Islet of Langerhans (tissue), 1 donor: ENCODE data around the gene NMRAL1.

Source experiments
- FAIRE-seq: peaks from one replicate; lab custom pipeline; 2011; peaks lifted over from hg19 to GRCh38; lab: Jason Lieb, UNC

The NMRAL1 gene

DNA sequence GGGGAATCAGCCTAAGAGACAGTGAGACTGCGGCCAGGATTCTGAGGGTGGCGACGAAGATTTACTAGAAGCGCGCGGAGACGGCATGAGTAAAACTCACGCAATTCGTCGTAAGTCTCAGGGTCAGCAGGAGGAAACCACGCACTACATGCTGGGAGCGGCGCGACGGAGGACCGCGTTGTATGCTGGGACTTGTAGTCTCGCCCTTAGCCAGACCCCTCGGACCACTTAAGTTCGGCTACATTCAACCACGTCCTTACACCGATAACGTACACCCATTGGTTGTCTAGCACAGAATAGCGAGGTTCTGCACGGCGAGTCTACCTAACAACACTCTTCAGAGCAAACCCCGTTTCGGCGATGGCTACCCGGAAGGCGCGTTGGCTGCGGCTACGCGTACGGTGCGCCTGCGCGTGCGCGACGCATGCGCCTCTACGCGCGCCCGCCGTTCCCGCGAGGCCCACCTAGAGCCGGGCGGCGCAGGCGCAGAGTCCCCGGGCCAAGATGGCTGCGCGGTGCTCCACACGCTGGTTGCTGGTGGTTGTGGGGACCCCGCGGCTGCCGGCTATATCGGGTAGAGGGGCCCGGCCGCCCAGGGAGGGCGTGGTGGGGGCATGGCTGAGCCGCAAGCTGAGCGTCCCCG, 48.9 kb downstream of the NMRAL1 start, which contains the start of gene DNAJA3:
TSS of gene DNAJA3 (plus strand) at position 491 of the 643 bp plus-strand sequence. CDS start at position 505, 14 bp downstream.
- peak; percentile 66 for FAIRE-seq

DNA sequence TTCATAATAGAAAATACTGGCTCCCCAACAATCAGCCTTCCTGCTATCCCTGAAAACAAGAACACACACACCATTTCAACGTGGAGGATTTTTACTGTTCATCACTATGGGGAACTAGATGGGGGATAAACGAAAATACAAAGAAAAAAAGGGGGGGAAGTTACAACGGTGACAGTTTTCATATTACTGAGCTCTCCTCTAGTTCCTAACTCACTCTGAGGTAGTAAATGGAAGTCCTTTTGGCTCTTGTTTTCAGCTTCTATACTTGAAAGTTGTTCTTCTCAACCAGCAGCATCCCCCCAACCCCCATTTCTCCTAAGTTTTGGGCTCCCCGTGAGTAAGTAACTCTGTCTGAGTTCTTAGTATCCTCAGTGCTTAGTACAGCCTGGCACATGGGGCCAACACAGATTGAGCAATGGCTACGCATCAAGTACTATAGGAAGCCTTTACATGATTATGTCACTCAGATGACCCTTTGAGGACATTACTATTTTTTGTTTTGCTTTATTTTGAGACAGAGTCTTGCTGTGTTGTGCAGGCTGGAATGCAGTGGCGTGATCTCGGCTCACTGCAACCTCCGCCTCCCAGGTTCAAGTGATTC, 53.8 kb downstream of the NMRAL1 start:
- no peak for FAIRE-seq

DNA sequence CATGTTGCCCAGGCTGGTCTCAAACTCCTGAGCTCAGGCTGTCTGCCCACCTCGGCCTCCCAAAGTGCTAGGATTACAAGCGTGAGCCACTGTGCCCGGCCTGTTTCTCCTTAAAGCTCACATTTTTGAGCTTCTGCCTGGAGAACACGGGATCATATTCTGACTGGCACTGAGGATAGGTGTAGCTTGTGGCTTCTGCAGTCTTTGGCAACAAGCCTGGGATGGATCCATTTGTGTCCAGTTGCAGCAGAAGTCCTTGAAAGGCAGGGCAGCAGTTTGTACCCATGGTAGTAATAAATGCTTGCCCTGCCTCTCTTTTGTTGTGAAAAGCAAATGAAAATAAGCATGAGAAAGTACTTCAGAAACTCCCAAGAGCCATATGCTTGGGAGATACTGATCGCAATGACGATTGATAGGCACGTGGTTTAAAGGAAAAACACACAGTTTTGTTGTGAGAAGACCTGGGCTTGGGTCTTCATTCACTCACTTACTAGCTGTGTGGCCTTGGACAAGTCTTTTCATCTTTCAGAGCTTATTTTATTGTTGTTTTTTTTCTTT, 54.9 kb downstream of the NMRAL1 start:
- no peak for FAIRE-seq

DNA sequence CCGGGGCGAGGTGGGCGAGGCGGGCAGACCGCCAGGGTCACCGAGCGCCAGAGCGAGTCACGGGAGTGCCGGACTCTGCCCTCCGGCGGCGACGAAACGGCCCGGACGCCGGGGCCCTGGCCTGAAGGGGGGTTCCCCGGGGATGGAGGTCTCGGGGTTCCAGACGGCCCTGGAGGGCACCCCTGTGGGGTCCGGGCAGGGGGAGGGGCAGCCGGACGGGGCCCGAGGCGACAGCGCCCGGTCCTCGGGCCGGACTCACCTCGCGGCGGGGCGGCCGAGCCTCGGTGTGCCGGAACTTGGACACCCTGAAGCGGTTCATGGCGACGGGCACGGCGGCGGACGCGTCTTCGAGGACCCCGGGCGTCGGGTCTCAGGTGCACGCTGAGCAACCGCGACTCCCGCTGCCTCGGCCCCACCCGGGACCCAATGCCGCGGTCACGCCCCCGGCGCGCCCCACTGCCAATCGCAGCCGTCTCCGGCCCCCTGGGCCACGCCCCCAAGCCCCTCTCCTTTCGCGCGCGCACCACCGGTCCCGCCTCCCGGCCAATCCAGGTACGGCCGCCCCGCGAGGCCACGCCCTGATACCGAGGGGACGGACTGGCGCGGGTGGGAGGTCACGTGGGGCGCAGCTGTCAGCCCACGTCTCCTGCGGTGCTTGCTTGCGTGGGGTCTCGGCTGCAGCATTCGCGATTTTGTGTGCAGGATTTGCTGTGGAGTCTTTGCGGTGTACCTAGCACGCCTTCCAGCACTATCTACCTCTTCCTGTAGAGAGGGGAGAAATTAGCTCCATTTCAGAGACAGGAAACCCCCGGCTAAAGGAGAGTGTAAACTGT, 58.0 kb downstream of the NMRAL1 start, which contains the start of gene CORO7:
TSS of gene CORO7 (minus strand) at position 397 of the 833 bp plus-strand sequence. CDS start at position 319, 78 bp downstream.
- FAIRE-seq: no peak

DNA sequence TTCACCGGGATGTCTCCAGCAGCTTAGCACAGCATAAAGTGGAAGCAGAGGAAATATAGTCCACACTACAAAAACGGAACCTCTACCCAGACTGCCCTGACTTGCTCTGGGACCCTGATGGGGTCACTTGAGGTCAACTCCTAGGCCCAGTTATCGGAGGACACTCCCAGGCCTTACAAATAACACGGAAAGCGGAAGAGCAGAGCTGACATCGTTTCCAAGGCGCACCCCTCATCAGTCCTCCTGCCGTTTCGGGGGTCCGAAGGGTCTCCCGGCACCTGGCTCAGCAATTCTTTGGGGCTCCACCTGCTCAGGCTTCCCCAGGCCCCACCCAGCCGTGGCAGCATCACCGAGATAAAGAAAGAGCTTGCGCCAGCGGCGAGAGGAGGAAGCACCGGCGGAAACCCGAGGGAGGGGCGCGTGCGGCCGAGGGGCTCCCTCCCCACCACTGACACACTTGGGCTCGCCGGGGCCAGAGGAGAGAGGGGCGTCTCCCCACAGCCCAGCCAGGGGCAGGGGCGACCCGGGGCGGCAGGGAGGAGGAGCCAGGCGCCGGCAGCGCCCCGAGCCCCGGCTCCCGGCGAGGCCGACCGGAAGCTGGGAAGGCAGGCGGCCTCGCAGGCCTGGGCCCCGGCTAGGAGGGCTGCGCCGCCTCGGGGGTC, 58.8 kb downstream of the NMRAL1 start:
- FAIRE-seq: no peak

DNA sequence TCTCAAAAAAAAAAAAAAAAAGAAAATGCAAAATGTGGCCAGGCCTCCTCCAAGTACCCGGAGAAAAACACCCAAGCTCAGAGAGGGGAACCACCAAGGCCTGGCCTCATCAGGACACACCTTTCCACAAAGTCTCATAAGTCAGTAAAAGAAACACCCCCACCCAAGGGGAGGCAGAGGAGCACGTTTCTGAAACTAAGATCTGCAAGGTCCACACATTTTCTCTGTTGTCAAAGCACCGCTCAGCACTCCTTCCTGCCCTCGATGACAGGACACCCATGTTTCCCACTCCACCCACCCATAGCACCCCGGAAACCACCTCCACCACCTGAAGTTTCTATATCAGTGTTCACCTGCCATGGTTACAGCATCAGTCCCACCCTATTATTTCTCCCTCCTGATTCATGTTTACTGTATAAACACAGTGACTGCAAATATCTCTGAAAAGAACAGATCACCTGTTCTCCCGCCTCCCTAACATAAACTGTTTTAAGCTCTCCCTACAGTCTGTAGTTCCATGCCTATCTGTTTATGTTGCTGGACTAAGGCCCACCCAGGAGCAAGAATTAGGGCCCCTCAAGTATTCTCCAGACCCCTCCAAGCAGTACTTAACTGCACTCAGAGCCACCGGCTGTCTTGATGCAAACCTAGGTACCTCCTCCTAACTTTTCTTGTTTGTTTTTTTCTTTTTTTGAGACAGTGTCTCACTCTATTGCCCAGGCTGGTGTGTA, 60.1 kb downstream of the NMRAL1 start:
- FAIRE-seq: no peak

DNA sequence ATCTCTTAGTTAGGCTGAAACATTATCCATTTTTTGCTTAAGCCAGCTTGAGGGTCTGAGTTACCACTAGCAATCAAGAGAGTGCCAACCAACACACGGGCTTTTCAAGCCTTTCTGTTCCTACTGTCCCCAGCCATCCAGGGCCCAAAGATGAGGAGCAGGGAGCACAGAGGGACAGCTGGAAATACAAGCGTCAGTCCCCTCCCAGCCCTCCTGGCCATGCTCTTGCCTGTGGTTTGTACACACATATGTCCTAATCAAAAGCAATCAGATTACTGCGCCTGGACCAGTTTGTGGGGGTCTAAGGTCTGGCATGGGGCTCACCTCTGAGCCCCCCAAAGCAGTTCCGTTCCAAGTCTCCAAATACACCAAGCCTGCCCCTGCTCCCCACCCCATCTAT, 61.6 kb downstream of the NMRAL1 start:
- no peak for FAIRE-seq

DNA sequence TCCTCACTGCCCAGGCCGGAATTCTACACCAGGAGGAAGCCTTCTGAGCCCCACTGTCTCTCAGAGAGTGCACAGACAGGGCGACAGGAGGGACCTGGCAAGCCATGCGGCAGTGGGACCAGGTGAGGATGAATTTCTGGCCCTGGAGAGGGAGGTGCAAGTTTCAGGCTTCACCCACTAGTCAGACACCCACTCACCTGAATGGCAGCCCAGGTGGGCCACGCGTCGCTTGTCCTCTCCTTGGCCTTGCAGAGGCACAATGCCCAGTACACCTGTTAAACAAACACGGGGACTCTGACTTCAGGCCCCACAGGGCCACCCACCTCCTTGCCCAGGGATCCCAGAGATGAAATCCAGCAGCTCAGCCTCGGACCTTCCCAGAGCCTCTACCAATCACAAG, 62.3 kb downstream of the NMRAL1 start:
- no peak for FAIRE-seq
